ENCODE measurements around the gene TREML4.
A peak's percentile ranks its signal among the peaks of the same experiment; 100 is the strongest.
"Not testable (repeated sequence)": the region's sequence is repeated elsewhere in the genome, so short reads cannot be mapped to it uniquely, and the experiment has no call there.

TREML4 gene

DNA sequence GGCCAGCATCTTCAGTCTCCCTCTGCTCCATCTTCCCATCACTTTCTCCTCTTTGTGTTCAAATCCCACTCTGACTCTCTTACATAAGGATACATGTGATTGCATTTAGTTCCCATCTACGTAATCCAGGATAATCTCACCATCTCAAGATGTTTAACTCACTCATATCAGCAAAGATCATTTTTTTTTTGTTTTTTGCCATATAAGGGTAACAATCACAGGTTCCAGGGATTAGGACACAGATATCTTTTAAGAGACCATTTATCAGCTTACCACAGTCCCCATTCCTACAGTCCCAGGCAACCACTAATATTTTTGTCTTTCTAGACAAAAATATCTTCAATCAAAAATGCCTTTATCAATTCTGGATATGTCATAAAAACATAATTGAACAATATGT, 24.0 kb upstream of the TREML4 start:
- DNase-seq (ENCODE audit: low spot score): no peak

- no peak for DNase-seq (ENCODE audit: low spot score)
These were observed 19.6 kb upstream of the TREML4 start for GRCh38 chr6:41208439-41209106.

GRCh38 chr6:41209547-41210320, 18.4 kb upstream of the TREML4 start:
- no peak for DNase-seq (ENCODE audit: low spot score)

DNA sequence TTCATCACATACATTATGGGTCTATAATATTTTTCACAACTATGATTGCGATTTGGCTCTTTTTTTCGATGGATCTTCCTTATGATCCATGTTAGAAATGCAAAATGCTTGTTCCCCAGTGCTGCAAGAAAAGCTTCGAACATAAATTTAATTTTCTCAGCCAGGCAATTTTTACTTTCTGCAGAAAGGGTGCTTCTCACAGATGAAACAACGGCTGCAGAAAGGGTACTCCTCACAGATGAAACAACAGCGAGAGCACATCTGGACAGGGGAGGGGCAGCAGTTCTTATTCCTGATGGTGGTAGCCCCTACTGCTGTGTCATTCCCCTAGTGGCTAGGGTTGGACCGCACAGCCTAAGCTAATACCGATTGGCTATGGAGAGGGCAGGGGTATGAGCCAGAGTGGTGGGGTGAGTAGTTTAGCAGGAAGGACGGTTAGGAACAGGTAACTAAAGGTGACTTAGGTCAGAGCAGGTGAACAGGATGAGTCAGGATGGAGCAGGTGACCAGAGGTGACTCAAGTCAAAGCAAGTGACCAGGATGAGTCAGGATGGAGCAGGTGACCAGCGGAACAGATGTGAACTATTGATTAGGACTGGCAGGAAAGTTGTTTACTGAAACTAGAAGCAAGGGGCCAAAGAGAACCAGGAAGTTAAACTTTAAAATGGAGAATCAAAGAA, 13.4 kb upstream of the TREML4 start:
- no peak for DNase-seq (ENCODE audit: low spot score)

GRCh38 chr6:41215777-41216176, 12.4 kb upstream of the TREML4 start:
- no peak for DNase-seq (ENCODE audit: low spot score)

DNA sequence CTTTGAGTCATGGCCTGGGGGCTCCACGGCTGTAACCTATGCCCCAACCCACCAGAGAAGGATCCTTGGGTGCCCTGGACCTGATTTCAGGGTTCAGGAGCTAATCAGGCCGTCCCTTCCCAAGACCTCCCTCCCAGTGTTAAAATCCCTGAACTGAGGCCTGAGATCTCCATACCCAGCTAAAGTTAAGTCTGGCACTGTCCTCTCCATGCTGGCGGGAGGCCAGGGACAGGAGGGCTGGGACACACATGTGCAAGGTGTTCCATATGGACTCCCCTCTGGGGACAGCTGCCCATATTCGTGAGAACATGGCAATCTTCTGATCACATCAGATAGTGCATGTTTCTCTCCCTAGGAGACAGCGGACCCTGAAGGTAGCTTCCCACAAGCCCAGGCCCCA, 11.5 kb upstream of the TREML4 start:
- DNase-seq (ENCODE audit: low spot score): no peak

GRCh38 chr6:41222045-41222444, 6.1 kb upstream of the TREML4 start:
- DNase-seq (ENCODE audit: low spot score): no peak

DNA sequence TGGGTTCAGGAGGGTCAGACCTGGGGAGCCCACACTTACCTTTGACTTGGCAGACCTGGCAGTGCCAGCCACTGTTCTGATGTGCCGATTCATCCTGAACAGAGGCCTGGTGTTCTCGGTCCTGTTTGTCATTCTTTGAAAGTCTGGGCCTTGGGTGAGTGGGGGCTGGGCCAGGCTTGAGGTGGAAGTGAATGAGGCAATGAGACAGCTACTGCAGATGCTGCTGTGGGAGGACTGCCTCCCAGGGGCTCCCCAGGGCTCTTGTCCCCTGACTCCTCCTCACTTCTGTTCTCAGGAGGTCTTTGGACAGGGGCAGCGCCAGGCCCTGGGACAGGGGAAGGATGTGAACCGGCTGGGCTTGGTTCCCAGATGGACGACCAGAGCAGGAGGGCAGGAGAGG, 5.6 kb upstream of the TREML4 start:
- no peak for DNase-seq (ENCODE audit: low spot score)

DNA sequence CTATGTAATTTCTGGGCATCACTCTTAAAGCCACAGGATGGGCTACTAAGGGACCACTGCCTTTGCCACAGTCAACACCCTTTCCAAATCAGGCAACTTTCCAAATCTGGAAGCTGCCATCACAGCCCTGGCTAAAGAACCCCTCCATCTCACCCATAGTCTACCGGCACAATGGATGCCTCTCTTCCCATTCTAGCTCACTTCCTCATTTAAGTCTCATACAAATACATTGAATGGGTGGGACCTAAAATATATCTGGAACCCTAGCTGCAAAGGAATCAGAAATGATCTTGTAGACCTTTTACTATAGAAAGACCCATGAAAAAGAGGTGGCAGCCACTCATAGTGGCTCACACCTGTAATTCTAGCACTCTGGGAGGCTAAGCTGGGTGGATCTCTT, 3.3 kb upstream of the TREML4 start:
- DNase-seq (ENCODE audit: low spot score): no peak

GRCh38 chr6:41226752-41227151, 1.4 kb upstream of the TREML4 start:
- DNase-seq (ENCODE audit: low spot score): no peak

GRCh38 chr6:41228616-41229015, 467 bp downstream of the TREML4 start:
- peak; percentile 30 for DNase-seq (ENCODE audit: low spot score)

- no peak for DNase-seq (ENCODE audit: low spot score)
These were observed 1.6 kb downstream of the TREML4 start for GRCh38 chr6:41229721-41230120.

DNA sequence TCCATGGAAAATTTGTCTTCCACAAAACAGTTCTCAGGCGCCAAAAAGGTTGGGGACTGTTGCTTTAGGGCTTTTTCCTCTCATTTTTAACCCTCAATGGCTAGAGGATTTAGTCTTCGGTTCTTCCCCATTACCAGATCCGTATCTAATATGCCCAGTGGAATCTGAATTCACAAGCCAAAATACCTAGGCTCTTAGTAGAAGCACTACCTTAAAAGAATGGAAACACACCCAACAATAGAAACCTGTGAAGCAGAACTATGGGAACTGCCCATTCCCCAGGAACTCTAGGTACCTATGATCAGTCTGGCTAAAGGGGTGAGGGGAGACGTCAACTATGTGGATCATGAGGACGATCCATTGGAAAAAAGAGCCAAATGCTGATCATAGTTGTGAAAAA, 3.1 kb downstream of the TREML4 start:
- DNase-seq (ENCODE audit: low spot score): no peak

DNA sequence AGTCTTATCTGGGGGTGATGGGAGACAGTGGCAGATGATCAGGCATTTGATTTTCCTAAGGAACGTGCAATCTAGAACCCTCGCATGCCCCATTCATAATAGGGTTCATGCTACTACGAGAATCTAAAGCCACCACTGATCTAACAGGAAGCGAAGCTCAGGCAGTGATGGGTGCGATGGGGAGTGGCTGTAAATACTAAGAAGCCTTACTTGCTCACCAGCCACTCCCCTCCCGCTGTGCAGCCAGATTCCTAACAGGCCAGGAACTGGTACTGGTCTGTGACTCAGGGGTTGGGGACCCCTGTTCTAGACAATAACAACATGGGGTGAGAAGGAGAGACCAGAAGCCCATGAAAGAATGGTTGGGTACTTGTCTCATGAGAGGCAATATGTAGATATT, 4.5 kb downstream of the TREML4 start:
- no peak for DNase-seq (ENCODE audit: low spot score)

- DNase-seq (ENCODE audit: low spot score): no peak
These were observed 8.1 kb downstream of the TREML4 start for GRCh38 chr6:41236276-41236675.

DNA sequence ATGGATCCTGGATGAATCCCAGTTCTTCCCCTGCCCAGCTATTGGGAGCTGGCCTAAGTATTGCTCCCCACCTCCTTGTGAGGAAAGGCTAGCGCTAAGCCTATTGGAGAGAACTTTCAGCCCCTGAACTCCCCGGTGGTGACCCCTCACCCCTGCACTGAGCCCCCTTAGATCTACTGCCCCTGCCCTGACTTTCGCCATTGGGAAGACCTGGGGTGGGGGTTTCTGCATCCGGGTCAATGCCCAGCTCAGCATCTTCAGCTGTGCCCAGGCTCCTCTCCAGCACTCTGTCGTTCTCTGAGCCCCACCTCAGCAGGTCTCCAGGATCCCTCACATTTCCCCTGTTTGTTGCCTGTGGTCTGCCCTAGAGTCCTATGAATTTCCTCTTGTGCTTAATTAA, 9.0 kb downstream of the TREML4 start:
- DNase-seq (ENCODE audit: low spot score): no peak

GRCh38 chr6:41239467-41240159, 11.5 kb downstream of the TREML4 start:
- peak; percentile 60 for DNase-seq (ENCODE audit: low spot score)

DNA sequence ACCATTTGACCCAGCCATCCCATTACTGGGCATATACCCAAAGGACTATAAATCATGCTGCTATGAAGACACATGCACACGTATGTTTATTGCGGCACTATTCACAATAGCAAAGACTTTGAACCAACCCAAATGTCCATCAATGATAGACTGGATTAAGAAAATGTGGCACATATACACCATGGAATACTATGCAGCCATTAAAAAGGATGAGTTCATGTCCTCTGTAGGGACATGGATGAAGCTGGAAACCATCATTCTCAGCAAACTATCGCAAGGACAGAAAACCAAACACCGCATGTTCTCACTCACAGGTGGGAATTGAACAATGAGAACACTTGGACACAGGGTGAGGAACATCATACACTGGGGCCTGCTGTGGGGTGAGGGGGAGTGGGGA, 18.4 kb downstream of the TREML4 start:
- not testable (repeated sequence) for DNase-seq (ENCODE audit: low spot score)

GRCh38 chr6:41247288-41247865, 19.2 kb downstream of the TREML4 start:
- no peak for DNase-seq (ENCODE audit: low spot score)

- no peak for DNase-seq (ENCODE audit: low spot score)
These were observed 19.9 kb downstream of the TREML4 start for GRCh38 chr6:41247882-41248705.

DNA sequence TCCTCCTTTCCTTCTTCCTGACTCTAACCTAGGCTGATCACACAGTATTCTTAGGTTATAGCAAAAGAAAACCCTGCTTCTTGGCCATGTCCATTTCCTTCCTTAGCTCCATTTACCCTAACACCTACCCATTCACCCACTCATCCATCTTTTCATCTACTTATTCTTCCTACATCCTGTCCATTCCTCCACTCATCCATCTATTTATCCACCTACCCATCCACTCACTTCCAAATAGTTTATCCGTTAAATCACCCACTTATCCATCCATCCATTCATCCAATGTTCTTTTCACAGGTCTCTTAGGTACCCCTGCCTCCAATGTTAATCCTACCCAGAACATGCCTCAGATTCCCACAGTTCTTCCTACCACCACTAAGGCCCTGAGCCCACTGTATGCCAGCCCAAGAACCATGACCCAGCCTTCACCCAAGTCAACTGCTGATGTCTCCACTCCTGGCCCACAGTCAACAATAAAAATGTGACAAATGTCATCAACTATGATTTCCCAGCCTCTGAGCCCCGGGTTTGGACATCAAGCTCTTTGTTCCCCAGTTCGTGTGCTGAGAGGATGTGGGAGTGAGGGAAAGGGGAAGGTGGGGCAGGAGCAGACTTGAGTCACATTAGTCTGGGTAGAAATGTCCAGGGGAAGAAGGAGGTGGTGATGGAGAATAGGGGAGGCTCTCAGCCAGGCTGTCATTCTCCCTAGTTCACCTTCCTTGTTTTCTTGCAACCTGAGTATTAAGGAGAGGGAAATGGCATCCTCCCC, 24.4 kb downstream of the TREML4 start:
- no peak for DNase-seq (ENCODE audit: low spot score)
